HepG2 (cell line): ENCODE data around the gene ATR. TPM values are rescaled to one million over a fixed set of nuclear protein-coding genes. Genes with fewer than 3 reads are reported as not detected.

Source experiments
- ATAC-seq: fragments of 200-7000 bp; cut with Tn5 transposase; 3 replicates; pipeline ENCODE4 v1.9.1; 2020; ENCODE audit warnings: mild to moderate bottlenecking, moderate library complexity
- BruUV-seq: library from RNA; stranded (reverse); fragments of 400-500 nt; replicated peaks from 2 replicates; lab custom pipeline; 2021; lab: Mats Ljungman, UMichigan
- CTCF ChIA-PET: fragments of 300-600 bp; formaldehyde crosslinking; extraction: SDS; loops from one replicate; lab custom pipeline; 2021; ENCODE audit warnings: low total read pairs, inconsistent platforms, low intra/inter-chr PET ratio; lab: Yijun Ruan, JAX
- POLR2A ChIA-PET: fragments of 350-600 bp; sonication (Branson Sonifier 250); formaldehyde crosslinking; loops from one replicate; lab custom pipeline; 2020; ENCODE audit warnings: antibody characterized with exemption, inconsistent platforms; lab: Yijun Ruan, JAX
- DNase-seq: peaks from one replicate; pipeline ENCODE4 v3.0.0-alpha.2; 2015; ENCODE audit warnings: low spot score
- FAIRE-seq: peaks from 3 replicates; lab custom pipeline; 2011; peaks lifted over from hg19 to GRCh38; lab: Jason Lieb, UNC
- H2AFZ ChIP-seq: one replicate; pipeline ENCODE4 v1.6.1; 2011; ENCODE audit warnings: low read length, inconsistent platforms
- H3K27ac ChIP-seq: fragments of 300-600 bp; 3 replicates; pipeline ENCODE4 v1.8.0; 2011; ENCODE audit warnings: mixed run types, mild to moderate bottlenecking, mixed read lengths, low read length, inconsistent platforms; ENCODE audit not compliant: insufficient read depth; ENCODE audit errors: extremely low read length
- H3K27me3 ChIP-seq, 2 experiments: fragments of 200-600 bp in 1 of 2; 2 replicates in 1 of 2; 3 replicates in 1 of 2; pipeline versions ENCODE4 v1.6.0 to v1.8.0; 2011; ENCODE audit warnings: low read length in 2 of 2, mild to moderate bottlenecking in 2 of 2, moderate library complexity in 2 of 2, inconsistent platforms in 1 of 2; ENCODE audit not compliant: insufficient read depth in 2 of 2, control insufficient read depth in 1 of 2
- H3K36me3 ChIP-seq, 2 experiments: fragments of 200-600 bp in 1 of 2; replicated peaks in 1 of 2; 2 replicates in 1 of 2; 3 replicates in 1 of 2; pipeline versions ENCODE4 v1.5.1 to v1.8.0; 2011; ENCODE audit warnings: low read length in 2 of 2, inconsistent platforms in 1 of 2; ENCODE audit not compliant: insufficient read depth in 2 of 2, control insufficient read depth in 1 of 2
- H3K4me1 ChIP-seq: 2 replicates; pipeline ENCODE4 v1.5.1; 2012; ENCODE audit warnings: low read length, inconsistent platforms; ENCODE audit not compliant: insufficient read depth
- H3K4me2 ChIP-seq: 2 replicates; pipeline ENCODE4 v1.6.0; 2011; ENCODE audit warnings: low read depth, low read length, inconsistent platforms
- H3K4me3 ChIP-seq, 3 experiments: fragments of 200-600 bp in 1 of 3; sonication (generic), shearing (Covaris generic) in 1 of 3; replicated peaks in 1 of 3; 2 replicates each; pipeline ENCODE4 v1.5.1; 2011 to 2016; ENCODE audit warnings: low read length in 3 of 3, inconsistent platforms in 2 of 3, low read depth in 2 of 3, mild to moderate bottlenecking in 2 of 3, control low read depth in 1 of 3, mixed read lengths in 1 of 3; ENCODE audit not compliant: insufficient read depth in 1 of 3
- H3K79me2 ChIP-seq: one replicate; pipeline ENCODE4 v1.6.1; 2011; ENCODE audit warnings: low read length, inconsistent platforms; ENCODE audit not compliant: insufficient read depth
- H3K9ac ChIP-seq: 2 replicates; pipeline ENCODE4 v1.6.0; 2011; ENCODE audit warnings: mild to moderate bottlenecking, low read depth, low read length, inconsistent platforms; ENCODE audit not compliant: insufficient read depth
- H3K9me3 ChIP-seq: 2 replicates; pipeline ENCODE4 v1.5.1; 2012; ENCODE audit warnings: mild to moderate bottlenecking, low read length
- H4K20me1 ChIP-seq: 2 replicates; pipeline ENCODE4 v1.6.0; 2011; ENCODE audit warnings: inconsistent platforms, mild to moderate bottlenecking, low read length, moderate library complexity; ENCODE audit not compliant: insufficient read depth
- AGO2 ChIP-seq: fragments of 200-400 bp; formaldehyde crosslinking; optimal IDR thresholded peaks from 2 replicates; pipeline ENCODE3; 2017; ENCODE audit warnings: mild to moderate bottlenecking, low read depth, low read length, moderate library complexity
- CHD4 ChIP-seq: fragments of 200-600 bp; sonication (generic); IDR thresholded peaks from 2 replicates; pipeline ENCODE4 v1.7.0; 2017; ENCODE audit warnings: mild to moderate bottlenecking, low read length, borderline replicate concordance
- ELF3 ChIP-seq: IDR thresholded peaks from 2 replicates; pipeline ENCODE4 v1.6.1; 2016; ENCODE audit warnings: missing genetic modification reagents, missing compliant biosample characterization
- FOXM1 ChIP-seq: sonication (generic); formaldehyde crosslinking; IDR thresholded peaks from 2 replicates; pipeline ENCODE4 v1.5.0; 2020; ENCODE audit warnings: missing genetic modification reagents
- HIVEP1 ChIP-seq: sonication (generic); formaldehyde crosslinking; IDR thresholded peaks from 2 replicates; pipeline ENCODE4 v1.4.0; 2020; ENCODE audit warnings: mild to moderate bottlenecking, missing genetic modification reagents
- KDM5B ChIP-seq: sonication (generic); formaldehyde crosslinking; IDR thresholded peaks from 2 replicates; pipeline ENCODE4 v1.4.0; 2020; ENCODE audit warnings: missing genetic modification reagents, mild to moderate bottlenecking, borderline replicate concordance
- LBX2 ChIP-seq: sonication (generic); formaldehyde crosslinking; IDR thresholded peaks from 2 replicates; pipeline ENCODE4 v1.5.0; 2020; ENCODE audit warnings: missing genetic modification reagents, mild to moderate bottlenecking, borderline replicate concordance
- MBNL3 ChIP-seq: fragments of 250-450 bp; sonication (Bioruptor Pico); conservative IDR thresholded peaks from 2 replicates; pipeline ENCODE4 v1.8.0; 2022; ENCODE audit warnings: mild to moderate bottlenecking, inconsistent platforms
- SMAD9 ChIP-seq: sonication (generic); formaldehyde crosslinking; IDR thresholded peaks from 2 replicates; pipeline ENCODE4 v1.5.1; 2020; ENCODE audit warnings: mild to moderate bottlenecking, missing genetic modification reagents
- SMC3 ChIP-seq: IDR thresholded peaks from 2 replicates; pipeline ENCODE4 v1.6.1; 2011; ENCODE audit warnings: low read length, improper control_type of control experiment
- SMYD3 ChIP-seq: sonication (generic); formaldehyde crosslinking; IDR thresholded peaks from 2 replicates; pipeline ENCODE4 v1.8.1; 2023; ENCODE audit warnings: mild to moderate bottlenecking, missing genetic modification reagents
- STAT5B ChIP-seq: sonication (generic); formaldehyde crosslinking; IDR thresholded peaks from 2 replicates; pipeline ENCODE4 v1.4.0; 2020; ENCODE audit warnings: missing genetic modification reagents
- TRIM22 ChIP-seq: fragments of 450-650 bp; IDR thresholded peaks from 2 replicates; pipeline ENCODE4 v1.6.1; 2017
- ZNF569 ChIP-seq: sonication (generic); formaldehyde crosslinking; IDR thresholded peaks from 2 replicates; pipeline ENCODE4 v1.5.0; 2020; ENCODE audit warnings: mild to moderate bottlenecking, missing genetic modification reagents, moderate library complexity, borderline replicate concordance
- ZNF598 ChIP-seq: sonication (generic); formaldehyde crosslinking; IDR thresholded peaks from 2 replicates; pipeline ENCODE4 v1.5.1; 2020; ENCODE audit warnings: mild to moderate bottlenecking, missing genetic modification reagents, borderline replicate concordance
- ZNF609 ChIP-seq: sonication (generic); formaldehyde crosslinking; IDR thresholded peaks from 2 replicates; pipeline ENCODE4 v1.4.0; 2020; ENCODE audit warnings: mild to moderate bottlenecking, missing genetic modification reagents, borderline replicate concordance
- ZNF768 ChIP-seq: sonication (generic); formaldehyde crosslinking; IDR thresholded peaks from 2 replicates; pipeline ENCODE4 v1.4.0; 2020; ENCODE audit warnings: missing genetic modification reagents
- WGBS: methylation state at CpG from one replicate; pipeline ENCODE4 v1.1.6; 2017; ENCODE audit warnings: low lambda C conversion rate; 5-methylcytosine and 5-hydroxymethylcytosine counted together
- in situ Hi-C: cut with HindIII; loops from 2 replicates; pipeline ENCODE4 v1.10.0; 2017; ENCODE audit warnings: low pct_unique_long_range_greater_than_20kb; ENCODE audit not compliant: extremely low pct_ligation_motif_present
- intact Hi-C: fragments of 100-400 bp; cut with micrococcal nuclease; formaldehyde crosslinking; loops from one replicate; pipeline ENCODE4 v1.10.0; 2022; ENCODE audit not compliant: unreplicated experiment
- polyA plus RNA-seq, 8 experiments: library from polyadenylated mRNA; depleted of rRNA in 3 of 8; stranded (reverse) in 7 of 8; unstranded in 1 of 8; fragments of >200 nt; fragmentation: Illumina TruSeq in 4 of 8; extraction: Trizol in 4 of 8; gene quantifications; 2 replicates each; pipeline versions ENCODE4 v1.2.1 to v1.2.3, GENCODE V29; 2011 to 2016; ENCODE audit warnings: low read depth in 4 of 8, missing spikeins in 1 of 8, mixed read lengths in 1 of 8; ENCODE audit not compliant: insufficient read depth in 1 of 8
- total RNA-seq, 5 experiments: library from RNA; depleted of rRNA; stranded (reverse); fragments of >200 nt; fragmentation: Illumina TruSeq; extraction: Trizol; gene quantifications; 2 replicates each; pipeline ENCODE4 v1.2.3, GENCODE V29; 2016; ENCODE audit warnings: low read depth in 1 of 5

ATR gene
- total and polyA plus RNA-seq, 2 of the 13 experiments (the other 11 are each of a cell fraction or from before 2014, with no cell fraction given): 6.6 to 17.0 TPM

GRCh38 chr3:142611206-142611605 is 32.7 kb upstream of the ATR start:
- Histone ChIP-seq H3K4me1 (no peaks in the 10 kb centered on the region), H3K79me2 (no peaks in the 10 kb centered on the region), H3K27ac (no peak overlapping the region), H3K4me3 (no peak overlapping the region), H4K20me1 (no peaks in the 10 kb centered on the region), H3K9ac (no peak overlapping the region), H3K9me3 (no peaks in the 10 kb centered on the region), H2AFZ (no peak overlapping the region), H3K4me2 (no peak overlapping the region), H3K36me3 (no peaks in the 10 kb centered on the region), H3K27me3 (no peaks in the 10 kb centered on the region)
- in situ Hi-C loops (no loop called here), intact Hi-C loops (no loop called here)
- no TSS peak for BruUV-seq
- no peak for DNase-seq
- WGBS: 100% methylated on average over 1 of the region's 1 CpG
- FAIRE-seq: no peak
- ATAC-seq: no peak
- ChIA-PET CTCF (no interaction called here), POLR2A (no interaction called here)
- TF ChIP-seq TRIM22 (no peak), SMAD9 (no peak), ZNF609 (CRISPR knock-in tag) (no peak), STAT5B (CRISPR knock-in tag) (no peak), ZNF768 (CRISPR knock-in tag) (no peak), ZNF569 (CRISPR knock-in tag) (no peak), HIVEP1 (CRISPR knock-in tag) (no peak), AGO2 (no peak), MBNL3 (CRISPR knock-in tag) (no peak), FOXM1 (CRISPR knock-in tag) (no peak), ELF3 (CRISPR knock-in tag) (no peak), CHD4 (no peak), SMC3 (no peak), LBX2 (CRISPR knock-in tag) (no peak), SMYD3 (CRISPR knock-in tag) (no peak), ZNF598 (CRISPR knock-in tag) (no peak), KDM5B (CRISPR knock-in tag) (no peak)
